ENCODE data around the gene TOR4A.

The TOR4A gene

GRCh38 chr9:137230705-137231371, 46.7 kb upstream of the TOR4A start, which contains the start of gene SLC34A3:
Gene SLC34A3 (plus strand): TSS chr9:137230901. CDS start chr9:137231703, 802 bp downstream.
- H3K4me3 ChIP-seq (replicated peaks in 1 of 2; ENCODE audit: low read depth in 2 of 2, low read length in 2 of 2): no peak within 1 kb of the TSS
- no peak for DNase-seq (ENCODE audit: low read depth in 2 of 2)
- no peak for TF ChIP-seq CTCF (IDR thresholded peaks at IDR 0.05; ENCODE audit: low read depth, low read length)

GRCh38 chr9:137231372-137232039, 46.0 kb upstream of the TOR4A start:
- H3K4me3 ChIP-seq (replicated peaks in 1 of 2; ENCODE audit: low read depth in 2 of 2, low read length in 2 of 2): no peak overlapping the region
- DNase-seq (ENCODE audit: low read depth in 2 of 2): no peak
- TF ChIP-seq CTCF (IDR thresholded peaks at IDR 0.05; ENCODE audit: low read depth, low read length): no peak

DNA sequence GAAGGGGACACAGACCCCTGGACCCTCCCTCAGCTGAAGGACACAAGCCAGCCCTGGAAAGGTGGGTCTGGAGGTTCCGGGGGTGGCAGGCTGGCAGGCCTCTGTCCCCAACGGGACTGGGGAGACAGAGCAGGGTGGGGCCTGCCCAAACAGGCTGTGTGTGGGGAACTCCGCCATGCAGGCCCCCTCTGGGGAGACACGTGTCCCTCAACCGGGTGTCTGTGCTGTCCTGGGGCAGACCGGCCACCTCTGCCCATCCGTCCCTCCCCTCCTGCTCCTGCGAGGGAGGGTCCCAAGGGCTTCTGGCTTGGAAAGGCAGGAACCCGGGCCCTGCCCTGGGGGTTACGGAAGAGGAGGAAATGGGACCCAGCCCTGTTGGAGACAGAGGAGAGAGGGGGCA, 45.4 kb upstream of the TOR4A start:
- TF ChIP-seq CTCF (IDR thresholded peaks at IDR 0.05; ENCODE audit: low read depth, low read length): no peak
- H3K4me3 ChIP-seq (replicated peaks in 1 of 2; ENCODE audit: low read depth in 2 of 2, low read length in 2 of 2): no peak overlapping the region
- DNase-seq (ENCODE audit: low read depth in 2 of 2): no peak

DNA sequence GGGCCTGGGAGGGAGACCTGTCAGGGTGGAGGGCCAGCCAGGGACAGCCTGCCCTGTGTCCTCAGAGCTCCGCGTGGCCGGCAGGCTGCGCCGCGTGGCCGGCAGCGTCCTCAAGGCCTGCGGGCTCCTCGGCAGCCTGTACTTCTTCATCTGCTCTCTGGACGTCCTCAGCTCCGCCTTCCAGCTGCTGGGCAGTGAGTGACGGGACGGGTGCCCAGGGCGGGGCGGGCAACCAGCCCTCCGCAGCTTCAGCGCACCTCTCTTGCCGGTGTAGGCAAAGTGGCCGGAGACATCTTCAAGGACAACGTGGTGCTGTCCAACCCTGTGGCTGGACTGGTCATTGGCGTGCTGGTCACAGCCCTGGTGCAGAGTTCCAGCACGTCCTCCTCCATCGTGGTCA, 45.0 kb upstream of the TOR4A start:
- no peak for DNase-seq (ENCODE audit: low read depth in 2 of 2)
- no peak overlapping the region for H3K4me3 ChIP-seq (replicated peaks in 1 of 2; ENCODE audit: low read depth in 2 of 2, low read length in 2 of 2)
- no peak for TF ChIP-seq CTCF (IDR thresholded peaks at IDR 0.05; ENCODE audit: low read depth, low read length)

- TF ChIP-seq CTCF (IDR thresholded peaks at IDR 0.05; ENCODE audit: low read depth, low read length): no peak
- no peak for DNase-seq (ENCODE audit: low read depth in 2 of 2)
- H3K4me3 ChIP-seq (replicated peaks in 1 of 2; ENCODE audit: low read depth in 2 of 2, low read length in 2 of 2): no peak overlapping the region
Measured at GRCh38 chr9:137233143-137233980, 44.2 kb upstream of the TOR4A start.

DNA sequence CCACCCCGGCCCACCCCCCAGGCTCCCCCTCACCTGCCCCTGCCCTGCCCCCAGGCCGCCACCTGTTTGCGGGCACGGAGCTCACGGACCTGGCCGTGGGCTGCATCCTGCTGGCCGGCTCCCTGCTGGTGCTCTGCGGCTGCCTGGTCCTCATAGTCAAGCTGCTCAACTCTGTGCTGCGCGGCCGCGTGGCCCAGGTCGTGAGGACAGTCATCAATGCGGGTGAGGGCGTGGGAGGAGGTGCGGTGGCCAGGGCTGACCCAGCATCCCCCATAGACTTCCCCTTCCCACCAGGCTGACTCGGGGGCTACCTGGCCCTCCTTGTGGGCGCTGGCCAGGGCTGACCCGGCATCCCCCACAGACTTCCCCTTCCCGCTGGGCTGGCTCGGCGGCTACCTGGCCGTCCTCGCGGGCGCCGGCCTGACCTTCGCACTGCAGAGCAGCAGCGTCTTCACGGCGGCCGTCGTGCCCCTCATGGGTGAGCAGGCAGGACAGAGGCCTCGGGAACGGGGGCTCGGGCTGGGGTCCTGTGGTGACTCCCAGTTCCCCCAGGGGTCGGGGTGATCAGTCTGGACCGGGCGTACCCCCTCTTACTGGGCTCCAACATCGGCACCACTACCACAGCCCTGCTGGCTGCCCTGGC, 43.4 kb upstream of the TOR4A start:
- no peak for TF ChIP-seq CTCF (IDR thresholded peaks at IDR 0.05; ENCODE audit: low read depth, low read length)
- no peak for DNase-seq (ENCODE audit: low read depth in 2 of 2)
- no peak overlapping the region for H3K4me3 ChIP-seq (replicated peaks in 1 of 2; ENCODE audit: low read depth in 2 of 2, low read length in 2 of 2)
